HG02938 (cell line): Measurements from ENCODE around the gene OR13C5.
A peak's percentile ranks its signal among the peaks of the same experiment; 100 is the strongest.
"Not testable (repeated sequence)": the region's sequence is repeated elsewhere in the genome, so short reads cannot be mapped to it uniquely, and the experiment has no call there.

Experiments
- ATAC-seq: cut with Tn5 transposase; IDR thresholded peaks from one replicate; pipeline ENCODE4 v1.9.1; 2021; ENCODE audit warnings: mild to moderate bottlenecking, moderate library complexity; ENCODE audit not compliant: unreplicated experiment

Gene OR13C5

GRCh38 chr9:104599313-104599712 is at the start of gene OR13C5:
Gene OR13C5 (minus strand): TSS chr9:104599413. CDS start chr9:104599413, 0 bp downstream.
- ATAC-seq = not testable (repeated sequence)

GRCh38 chr9:104635456-104635855 is 36.2 kb upstream of the OR13C5 start:
- ATAC-seq = no peak

GRCh38 chr9:104633976-104634520 is 34.8 kb upstream of the OR13C5 start:
- no peak for ATAC-seq

GRCh38 chr9:104625964-104626363 is 26.8 kb upstream of the OR13C5 start:
- ATAC-seq = not testable (repeated sequence)

- no peak for ATAC-seq
These were observed 18.9 kb upstream of the OR13C5 start, which contains the start of gene OR13C9 for GRCh38 chr9:104618104-104618503. Gene OR13C9 (minus strand): TSS chr9:104618204. CDS start chr9:104618204, 0 bp downstream.

GRCh38 chr9:104617418-104617817 is 18.2 kb upstream of the OR13C5 start:
- ATAC-seq = no peak

GRCh38 chr9:104611213-104611612 is 12.0 kb upstream of the OR13C5 start:
- ATAC-seq = no peak

GRCh38 chr9:104608336-104608735 is 9.1 kb upstream of the OR13C5 start:
- no peak for ATAC-seq

GRCh38 chr9:104606152-104606551 is 6.9 kb upstream of the OR13C5 start:
- ATAC-seq = no peak

GRCh38 chr9:104605527-104605926 is 6.3 kb upstream of the OR13C5 start, which contains the start of gene OR13C2:
Gene OR13C2 (minus strand): TSS chr9:104605627. CDS start chr9:104605627, 0 bp downstream.
- ATAC-seq = not testable (repeated sequence)

GRCh38 chr9:104604801-104605200 is 5.6 kb upstream of the OR13C5 start:
- peak; percentile 73 for ATAC-seq

GRCh38 chr9:104598749-104599148 is 464 bp downstream of the OR13C5 start:
- not testable (repeated sequence) for ATAC-seq

- ATAC-seq = no peak
These were observed 9.6 kb downstream of the OR13C5 start for GRCh38 chr9:104589626-104590025.

- no peak for ATAC-seq
These were observed 12.6 kb downstream of the OR13C5 start for GRCh38 chr9:104586496-104587180.

- no peak for ATAC-seq
These were observed 18.7 kb downstream of the OR13C5 start for GRCh38 chr9:104580562-104580961.

- no peak for ATAC-seq
These were observed 21.9 kb downstream of the OR13C5 start for GRCh38 chr9:104577263-104577662.

- ATAC-seq = no peak
These were observed 23.8 kb downstream of the OR13C5 start for GRCh38 chr9:104575456-104575855.

- ATAC-seq = no peak
These were observed 26.6 kb downstream of the OR13C5 start for GRCh38 chr9:104572612-104573011.

GRCh38 chr9:104568868-104569267 is 30.3 kb downstream of the OR13C5 start, which contains the start of gene OR13C8:
Gene OR13C8 (plus strand): TSS chr9:104569168. CDS start chr9:104569168, 0 bp downstream.
- ATAC-seq = no peak

- ATAC-seq = no peak
These were observed 34.9 kb downstream of the OR13C5 start for GRCh38 chr9:104564358-104564757.

GRCh38 chr9:104556830-104557634 is 42.2 kb downstream of the OR13C5 start:
- peak; percentile 89 for ATAC-seq
